ENCODE measurements around the gene PRELID1. TPM values are rescaled to one million over a fixed set of nuclear protein-coding genes. Genes with fewer than 3 reads are reported as not detected.
A peak's percentile ranks its signal among the peaks of the same experiment; 100 is the strongest.

PRELID1 gene
- total and polyA plus RNA-seq, 10 of the 15 experiments (the other 5 are each of a cell fraction or from before 2014, with no cell fraction given): 30.9 to 584 (median 254) TPM

- TF ChIP-seq MEF2A (IDR thresholded peaks at IDR 0.05; ENCODE audit: insufficient read depth, low read depth, low read length): no peak
- no peak for TF ChIP-seq SKIL (IDR thresholded peaks at IDR 0.05; ENCODE audit: low read depth, poor library complexity, severe bottlenecking)
- peak; percentile 49; the same call in 1 of the 2 replicates for TF ChIP-seq SMARCA5 (IDR thresholded peaks at IDR 0.05)
- no peak for TF ChIP-seq NR2C1 (IDR thresholded peaks at IDR 0.05)
- TF ChIP-seq RUNX3 (IDR thresholded peaks at IDR 0.05; ENCODE audit: low read length): peak; percentile 56
- TF ChIP-seq ATF3 (IDR thresholded peaks at IDR 0.05; ENCODE audit: borderline replicate concordance, extremely low read depth, low read depth, low read length): no peak
- TF ChIP-seq, protein P1, sequence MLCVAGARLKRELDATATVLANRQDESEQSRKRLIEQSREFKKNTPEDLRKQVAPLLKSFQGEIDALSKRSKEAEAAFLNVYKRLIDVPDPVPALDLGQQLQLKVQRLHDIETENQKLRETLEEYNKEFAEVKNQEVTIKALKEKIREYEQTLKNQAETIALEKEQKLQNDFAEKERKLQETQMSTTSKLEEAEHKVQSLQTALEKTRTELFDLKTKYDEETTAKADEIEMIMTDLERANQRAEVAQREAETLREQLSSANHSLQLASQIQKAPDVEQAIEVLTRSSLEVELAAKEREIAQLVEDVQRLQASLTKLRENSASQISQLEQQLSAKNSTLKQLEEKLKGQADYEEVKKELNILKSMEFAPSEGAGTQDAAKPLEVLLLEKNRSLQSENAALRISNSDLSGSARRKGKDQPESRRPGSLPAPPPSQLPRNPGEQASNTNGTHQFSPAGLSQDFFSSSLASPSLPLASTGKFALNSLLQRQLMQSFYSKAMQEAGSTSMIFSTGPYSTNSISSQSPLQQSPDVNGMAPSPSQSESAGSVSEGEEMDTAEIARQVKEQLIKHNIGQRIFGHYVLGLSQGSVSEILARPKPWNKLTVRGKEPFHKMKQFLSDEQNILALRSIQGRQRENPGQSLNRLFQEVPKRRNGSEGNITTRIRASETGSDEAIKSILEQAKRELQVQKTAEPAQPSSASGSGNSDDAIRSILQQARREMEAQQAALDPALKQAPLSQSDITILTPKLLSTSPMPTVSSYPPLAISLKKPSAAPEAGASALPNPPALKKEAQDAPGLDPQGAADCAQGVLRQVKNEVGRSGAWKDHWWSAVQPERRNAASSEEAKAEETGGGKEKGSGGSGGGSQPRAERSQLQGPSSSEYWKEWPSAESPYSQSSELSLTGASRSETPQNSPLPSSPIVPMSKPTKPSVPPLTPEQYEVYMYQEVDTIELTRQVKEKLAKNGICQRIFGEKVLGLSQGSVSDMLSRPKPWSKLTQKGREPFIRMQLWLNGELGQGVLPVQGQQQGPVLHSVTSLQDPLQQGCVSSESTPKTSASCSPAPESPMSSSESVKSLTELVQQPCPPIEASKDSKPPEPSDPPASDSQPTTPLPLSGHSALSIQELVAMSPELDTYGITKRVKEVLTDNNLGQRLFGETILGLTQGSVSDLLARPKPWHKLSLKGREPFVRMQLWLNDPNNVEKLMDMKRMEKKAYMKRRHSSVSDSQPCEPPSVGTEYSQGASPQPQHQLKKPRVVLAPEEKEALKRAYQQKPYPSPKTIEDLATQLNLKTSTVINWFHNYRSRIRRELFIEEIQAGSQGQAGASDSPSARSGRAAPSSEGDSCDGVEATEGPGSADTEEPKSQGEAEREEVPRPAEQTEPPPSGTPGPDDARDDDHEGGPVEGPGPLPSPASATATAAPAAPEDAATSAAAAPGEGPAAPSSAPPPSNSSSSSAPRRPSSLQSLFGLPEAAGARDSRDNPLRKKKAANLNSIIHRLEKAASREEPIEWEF (IDR thresholded peaks at IDR 0.05; ENCODE audit: insufficient replicate concordance, low read depth, low read length): no peak
- TF ChIP-seq RAD51 (IDR thresholded peaks at IDR 0.05): no peak
- TF ChIP-seq GATAD2B (conservative IDR thresholded peaks at IDR 0.05; ENCODE audit: low read depth): no peak
Observed at GRCh38 chr5:177317959-177318377, 14.4 kb downstream of the PRELID1 start (continued).
